CD4-positive, alpha-beta T cell treated with Interleukin-21 for 1 hour (primary cell): ENCODE measurements around the gene MCC.

Experiments used
- DNase-seq: peaks from one replicate; pipeline ENCODE4 v3.0.0-alpha.2; 2020

MCC gene

DNA sequence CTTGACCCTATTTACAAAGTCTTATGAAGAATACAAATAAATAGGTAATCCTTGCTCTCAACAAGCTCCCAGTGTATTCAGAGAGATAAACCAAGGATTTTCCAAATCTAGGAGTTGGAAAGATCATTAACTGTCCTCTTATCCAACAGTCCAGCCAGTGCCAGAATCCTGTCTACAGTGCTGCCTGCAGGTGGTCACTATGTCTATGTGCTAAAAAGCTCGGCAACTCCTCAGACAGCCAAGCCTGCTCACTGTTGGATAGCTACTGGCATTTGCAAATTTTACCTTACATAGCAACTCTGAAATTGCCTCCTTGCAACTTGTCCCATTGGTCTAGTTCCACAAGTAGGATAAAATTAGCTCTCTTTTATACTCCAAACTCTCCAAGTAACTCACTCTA is 324.2 kb downstream of the MCC start:
- no peak for DNase-seq

GRCh38 chr5:113163328-113163727 is 324.9 kb downstream of the MCC start:
- DNase-seq, result no peak

GRCh38 chr5:113162770-113163169 is 325.5 kb downstream of the MCC start:
- DNase-seq, result no peak

- no peak for DNase-seq
Observed at GRCh38 chr5:113162208-113162607, 326.0 kb downstream of the MCC start.

GRCh38 chr5:113161806-113162205 is 326.4 kb downstream of the MCC start:
- no peak for DNase-seq

DNA sequence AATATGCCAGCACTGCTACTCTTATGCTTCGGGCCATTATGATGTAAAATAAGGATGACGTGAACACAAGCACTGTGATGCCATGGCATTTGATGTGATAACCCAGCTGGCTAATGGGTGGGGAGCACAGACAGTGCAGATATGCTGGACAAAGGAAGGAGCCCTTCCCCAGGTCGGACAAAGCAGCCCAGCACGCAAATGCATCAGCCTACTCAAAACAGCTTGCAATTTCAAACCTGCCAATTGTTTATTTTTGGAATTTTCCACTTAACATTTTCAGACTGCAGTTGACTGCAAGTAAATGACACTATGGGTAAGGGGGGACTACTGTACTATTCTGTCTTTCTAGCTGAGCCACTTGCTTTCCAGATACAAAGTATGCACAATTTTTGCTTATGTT is 330.4 kb downstream of the MCC start:
- no peak for DNase-seq

GRCh38 chr5:113156271-113156877 is 331.9 kb downstream of the MCC start:
- no peak for DNase-seq

DNA sequence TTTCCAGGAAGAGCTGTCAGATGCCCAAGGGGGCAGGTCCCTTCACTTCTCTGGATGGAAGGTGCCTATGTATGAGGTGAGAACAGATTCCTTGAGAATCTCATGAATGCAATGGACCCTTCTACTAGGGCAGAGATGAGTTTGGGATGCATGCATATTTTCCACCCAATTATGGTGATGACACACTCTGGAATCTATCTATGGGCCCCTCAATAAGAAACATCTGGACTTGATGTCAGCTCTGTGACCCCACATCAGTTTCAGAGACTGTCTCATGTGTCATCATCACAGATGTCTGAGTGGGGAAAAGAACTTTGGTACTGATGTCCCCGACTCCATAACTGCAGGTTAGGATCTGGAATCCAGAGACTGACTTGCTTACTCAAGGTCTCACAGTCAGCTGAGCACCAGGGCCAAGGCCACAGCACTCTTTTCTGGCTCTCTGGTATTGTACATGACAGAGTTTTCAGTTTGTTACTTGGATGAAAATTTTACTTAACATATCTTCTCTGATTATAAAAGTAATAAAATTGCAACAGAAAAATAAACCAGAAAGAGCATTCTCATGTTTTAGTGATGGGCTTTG is 334.6 kb downstream of the MCC start:
- no peak for DNase-seq

DNA sequence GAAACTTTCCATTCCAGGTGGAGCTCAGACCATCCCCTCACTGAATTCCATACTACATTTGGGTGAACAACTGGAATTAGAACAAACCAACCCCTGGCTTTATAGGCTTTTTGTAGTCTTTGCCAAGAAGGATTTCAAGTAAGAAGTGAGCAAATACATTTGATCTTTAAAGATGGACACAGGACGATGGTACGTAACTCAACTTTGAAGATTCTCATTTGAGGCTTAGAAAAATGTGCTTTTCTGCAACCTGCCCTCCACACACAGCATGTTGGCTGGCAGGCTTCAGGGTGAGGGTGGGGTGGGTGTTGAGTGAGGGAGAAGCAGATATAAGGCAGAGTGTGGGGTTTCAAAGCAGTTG is 335.9 kb downstream of the MCC start:
- no peak for DNase-seq

- no peak for DNase-seq
Observed at GRCh38 chr5:113151641-113152379, 336.4 kb downstream of the MCC start.

DNA sequence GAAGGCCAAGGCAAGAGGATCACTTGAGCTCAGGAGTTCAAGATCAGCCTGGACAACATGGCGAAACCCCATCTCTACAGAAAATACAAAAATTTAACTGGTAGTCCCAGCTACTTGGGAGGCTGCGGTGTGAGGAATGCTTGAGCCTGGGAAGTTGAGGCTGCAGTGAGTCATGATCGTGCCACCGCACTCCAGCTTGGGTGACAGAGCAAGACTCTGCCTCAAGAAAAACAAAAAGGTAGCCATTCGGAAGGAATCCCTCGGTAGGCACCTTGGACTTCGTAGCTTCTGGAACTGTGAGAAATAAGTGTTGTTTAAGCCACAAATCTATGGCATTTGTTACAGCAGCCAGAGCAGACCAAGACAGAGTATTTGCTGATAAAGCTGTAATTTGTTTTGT is 337.4 kb downstream of the MCC start:
- no peak for DNase-seq

DNA sequence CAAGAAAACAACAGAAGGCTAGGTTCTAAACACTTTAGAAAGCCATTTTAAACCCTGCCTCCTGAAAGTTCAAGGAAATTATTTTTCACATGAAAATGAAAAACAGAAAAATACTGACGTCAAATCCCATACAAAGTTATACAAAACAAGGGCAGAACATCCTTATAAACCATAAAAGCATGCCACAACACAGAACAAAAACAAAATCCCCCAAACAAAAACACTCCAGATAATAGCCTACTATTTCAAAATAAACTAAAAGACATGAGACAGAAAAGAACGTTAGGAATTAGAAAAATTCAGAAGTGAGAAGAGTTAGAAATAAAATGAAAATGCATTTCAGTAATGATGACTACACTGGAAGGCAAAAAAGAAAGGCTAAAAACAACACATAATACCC is 338.0 kb downstream of the MCC start:
- DNase-seq, result no peak

- DNase-seq, result no peak
Observed at GRCh38 chr5:113147537-113147936, 340.7 kb downstream of the MCC start.

DNA sequence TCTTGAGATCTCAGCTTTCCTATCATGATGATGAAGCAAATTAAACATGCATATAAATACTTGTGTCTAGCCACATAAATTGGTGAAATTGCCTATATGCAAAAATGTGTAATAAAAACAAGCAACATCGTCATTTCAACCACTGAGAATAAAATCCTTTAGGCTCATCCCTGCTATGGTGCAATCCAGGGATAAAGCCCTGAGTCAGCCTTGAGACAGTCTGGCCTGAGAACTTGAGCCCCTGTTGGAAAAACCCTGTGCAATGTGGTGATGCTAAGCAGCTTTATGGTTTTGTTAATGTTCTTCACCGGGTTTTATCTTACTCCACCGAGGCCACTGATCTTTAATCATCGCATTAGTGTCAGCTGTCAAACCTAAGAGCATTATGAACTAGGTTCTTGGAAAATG is 341.1 kb downstream of the MCC start:
- no peak for DNase-seq

DNA sequence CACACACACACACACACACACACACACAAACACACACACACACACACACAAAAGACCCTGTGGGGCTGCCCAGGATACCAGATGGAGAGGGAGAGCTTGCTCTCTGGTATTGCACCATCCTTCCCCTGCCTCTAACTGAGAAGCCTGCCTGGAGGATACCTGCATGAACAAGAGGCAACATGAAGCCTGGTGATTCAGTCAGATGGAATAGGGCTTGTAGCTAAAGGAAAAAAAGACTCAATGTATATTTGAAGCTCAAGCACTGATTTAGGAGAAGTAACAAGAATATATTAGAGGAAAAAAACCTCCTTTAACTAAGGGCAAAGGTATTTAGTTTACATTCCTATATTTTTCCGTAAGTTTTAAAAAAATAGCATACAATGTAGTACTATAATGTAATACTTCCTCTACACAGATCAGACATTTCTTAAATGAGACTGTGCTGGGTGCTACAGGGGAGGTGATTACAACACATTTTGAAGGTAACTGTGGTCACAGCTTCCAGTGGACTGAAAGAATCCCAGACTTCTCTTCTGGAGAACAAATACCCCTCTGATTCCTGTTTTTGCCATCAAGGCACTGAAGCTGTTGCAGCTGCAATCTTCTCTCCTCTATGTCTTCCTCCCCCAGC is 342.4 kb downstream of the MCC start:
- DNase-seq, result no peak

- no peak for DNase-seq
Observed at GRCh38 chr5:113142186-113142585, 346.1 kb downstream of the MCC start.

DNA sequence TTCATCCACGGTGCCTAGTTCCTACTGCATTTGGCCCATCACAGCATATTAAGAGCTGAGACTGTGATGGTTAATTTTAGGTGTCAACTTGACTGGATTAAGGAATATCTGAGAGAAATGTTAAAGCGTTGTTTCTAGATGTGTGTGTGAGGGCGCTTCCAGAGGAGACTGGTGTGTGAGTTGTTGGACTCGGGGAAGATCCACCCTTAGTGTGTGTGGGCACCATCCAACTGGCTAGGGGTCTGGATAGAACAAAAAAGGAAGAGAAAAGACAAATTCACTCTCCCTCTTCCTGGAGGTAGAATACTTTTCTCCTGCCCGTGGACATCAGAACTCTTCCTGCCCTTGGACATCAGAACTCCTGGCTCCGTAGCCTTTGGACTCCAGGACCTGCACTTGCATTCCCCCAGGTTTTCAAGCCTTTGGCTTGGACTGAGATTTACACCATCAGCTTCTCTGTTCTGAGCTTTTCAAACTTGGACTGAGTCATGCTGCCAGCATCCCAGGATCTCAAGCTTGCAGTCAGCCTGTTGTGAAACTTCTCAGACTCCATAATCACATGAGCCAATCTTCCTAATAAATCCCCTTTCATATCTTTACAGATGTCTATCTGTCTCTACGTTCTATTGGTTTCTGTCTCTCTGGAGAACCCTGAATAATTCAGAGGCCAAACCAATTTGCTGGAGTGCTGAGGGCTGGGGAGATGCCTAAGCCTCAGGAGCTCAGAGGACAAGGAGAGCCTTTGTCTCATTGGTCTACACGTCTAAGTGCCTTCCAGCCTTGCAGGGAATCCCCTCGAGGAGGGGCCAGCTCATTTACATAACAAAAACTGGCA is 347.2 kb downstream of the MCC start:
- no peak for DNase-seq

DNA sequence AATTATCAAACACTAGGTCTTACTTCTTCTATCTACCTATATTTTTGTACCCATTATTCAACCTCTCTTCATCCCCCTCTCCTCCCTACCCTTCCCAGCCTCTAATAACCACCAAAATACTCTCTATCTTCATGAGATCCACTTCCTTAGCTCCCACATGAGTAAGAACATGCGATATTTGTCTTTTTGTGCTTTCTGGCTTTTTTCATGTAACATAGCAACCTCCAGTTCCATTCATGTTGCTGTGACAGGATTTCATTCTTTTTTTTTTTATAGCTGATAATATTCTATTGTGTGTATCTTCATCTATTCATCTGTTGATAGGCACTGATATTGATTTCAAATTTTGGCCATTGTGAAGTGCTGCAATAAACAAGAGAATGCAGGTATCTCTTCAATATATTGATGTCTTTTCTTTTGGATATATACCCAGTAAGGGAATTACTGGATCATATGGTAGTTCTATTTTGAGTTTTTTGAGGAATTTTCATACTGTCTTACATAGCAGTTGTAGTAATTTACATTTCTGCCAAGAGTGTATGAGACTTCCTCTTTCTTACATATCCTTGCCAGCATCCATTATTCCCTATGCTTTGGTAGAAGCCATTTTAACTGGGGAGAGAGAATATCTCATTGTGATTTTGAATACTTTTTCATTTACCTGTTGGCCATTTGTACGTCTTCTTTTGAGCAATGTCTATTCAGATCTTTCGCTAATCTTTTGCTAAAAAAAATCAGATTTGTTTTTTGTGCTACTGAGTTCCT is 354.9 kb downstream of the MCC start:
- DNase-seq, result no peak

DNA sequence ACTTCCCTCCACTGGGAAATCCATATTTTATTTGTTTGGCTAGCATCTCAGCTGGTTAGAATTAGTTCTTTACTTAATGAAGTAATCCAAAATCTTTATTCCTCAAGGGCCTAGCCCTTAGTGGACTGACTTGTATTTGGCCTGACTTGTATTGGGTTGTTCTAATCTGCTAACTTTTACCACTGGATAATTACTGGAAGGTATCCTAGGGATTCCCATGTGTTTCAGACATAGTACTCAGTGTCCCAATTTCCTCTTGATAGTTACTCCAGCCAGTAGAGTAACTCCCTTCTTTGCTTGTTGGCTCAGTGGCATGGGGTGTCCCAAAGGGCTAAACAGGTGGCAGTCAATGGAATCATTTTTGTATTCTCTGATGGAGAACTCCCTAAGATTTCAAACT is 355.7 kb downstream of the MCC start:
- no peak for DNase-seq

DNA sequence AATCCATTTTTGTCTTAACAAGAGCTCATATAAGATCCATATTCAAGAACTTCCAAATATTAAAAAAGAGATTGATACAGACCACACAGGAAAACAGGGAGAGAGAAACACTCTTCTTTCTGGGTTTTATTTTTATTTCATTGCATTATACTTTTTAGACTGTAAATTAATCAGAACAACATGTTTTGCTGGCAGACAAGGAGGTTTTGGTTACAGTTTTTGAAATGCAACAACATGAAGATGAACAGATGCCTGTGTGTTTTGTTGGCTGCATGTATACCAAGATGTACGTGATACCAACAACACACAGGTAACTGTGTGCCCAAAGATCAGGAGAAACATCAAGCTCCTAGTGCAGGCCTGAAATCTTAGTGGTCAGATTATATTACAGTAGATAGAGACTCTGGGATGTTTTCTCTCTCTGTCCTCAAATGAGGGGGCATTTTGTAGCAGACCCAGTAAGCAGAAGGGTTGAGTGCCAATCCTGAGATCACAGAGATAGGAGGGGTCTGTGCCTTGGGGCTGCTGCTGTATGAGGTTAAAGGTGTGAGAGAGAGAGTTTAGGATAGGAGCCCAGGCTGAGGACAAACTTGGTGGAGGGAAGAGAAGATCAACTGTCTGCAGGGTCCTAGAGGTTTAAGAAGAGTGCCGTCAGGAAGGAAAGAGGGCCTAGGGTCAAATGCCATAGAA is 359.5 kb downstream of the MCC start:
- DNase-seq, result no peak

- no peak for DNase-seq
Observed at GRCh38 chr5:113128082-113128481, 360.2 kb downstream of the MCC start.

GRCh38 chr5:113127021-113127420 is 361.2 kb downstream of the MCC start:
- DNase-seq, result no peak
